ENCODE measurements around the gene NOP14.

NOP14 gene

DNA sequence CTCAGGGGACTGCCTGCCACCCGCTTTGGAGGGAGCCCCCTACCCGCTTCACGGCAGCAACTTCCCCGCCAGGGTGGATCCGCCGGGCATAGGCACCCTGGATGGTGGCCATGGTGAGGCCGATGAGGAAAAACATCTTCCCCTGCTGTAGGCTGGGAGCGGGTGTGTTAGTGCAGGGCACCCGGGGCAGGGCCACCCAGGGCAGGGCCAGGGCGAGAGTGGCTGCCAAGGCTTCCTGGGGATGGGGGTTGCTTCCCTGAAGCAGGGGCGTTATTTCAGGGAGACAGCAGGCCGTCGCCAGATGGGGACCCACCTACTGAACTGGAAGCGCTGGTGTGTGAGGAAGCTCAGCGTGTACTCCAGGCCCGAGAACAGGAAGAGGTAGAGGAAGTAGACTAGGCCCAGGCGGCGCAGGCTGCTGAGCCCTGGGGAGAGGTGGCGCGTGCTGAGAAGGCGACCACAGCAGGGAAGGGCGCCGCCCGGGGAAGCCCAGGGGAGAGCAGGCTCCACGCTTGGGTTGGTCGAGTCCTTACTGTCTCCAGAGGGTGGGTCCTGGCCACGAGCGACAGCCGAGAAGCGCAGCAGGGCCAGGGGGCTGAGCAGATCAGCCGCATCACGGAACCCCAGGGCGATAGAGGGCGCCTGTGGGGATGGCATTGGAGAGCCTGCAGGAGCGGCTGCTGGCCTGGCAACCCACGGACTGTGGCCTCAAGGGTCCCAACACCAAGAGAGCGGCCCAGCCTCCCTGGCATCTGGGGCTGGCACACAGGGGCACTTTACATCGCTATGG, 31.5 kb downstream of the NOP14 start:
- no peak for DNase-seq (ENCODE audit: low read depth)
- TF ChIP-seq, protein P1, sequence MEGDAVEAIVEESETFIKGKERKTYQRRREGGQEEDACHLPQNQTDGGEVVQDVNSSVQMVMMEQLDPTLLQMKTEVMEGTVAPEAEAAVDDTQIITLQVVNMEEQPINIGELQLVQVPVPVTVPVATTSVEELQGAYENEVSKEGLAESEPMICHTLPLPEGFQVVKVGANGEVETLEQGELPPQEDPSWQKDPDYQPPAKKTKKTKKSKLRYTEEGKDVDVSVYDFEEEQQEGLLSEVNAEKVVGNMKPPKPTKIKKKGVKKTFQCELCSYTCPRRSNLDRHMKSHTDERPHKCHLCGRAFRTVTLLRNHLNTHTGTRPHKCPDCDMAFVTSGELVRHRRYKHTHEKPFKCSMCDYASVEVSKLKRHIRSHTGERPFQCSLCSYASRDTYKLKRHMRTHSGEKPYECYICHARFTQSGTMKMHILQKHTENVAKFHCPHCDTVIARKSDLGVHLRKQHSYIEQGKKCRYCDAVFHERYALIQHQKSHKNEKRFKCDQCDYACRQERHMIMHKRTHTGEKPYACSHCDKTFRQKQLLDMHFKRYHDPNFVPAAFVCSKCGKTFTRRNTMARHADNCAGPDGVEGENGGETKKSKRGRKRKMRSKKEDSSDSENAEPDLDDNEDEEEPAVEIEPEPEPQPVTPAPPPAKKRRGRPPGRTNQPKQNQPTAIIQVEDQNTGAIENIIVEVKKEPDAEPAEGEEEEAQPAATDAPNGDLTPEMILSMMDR (conservative IDR thresholded peaks at IDR 0.05; ENCODE audit: low read length), result no peak
- H3K4me3 ChIP-seq (ENCODE audit: low read length), result no peak overlapping the region

DNA sequence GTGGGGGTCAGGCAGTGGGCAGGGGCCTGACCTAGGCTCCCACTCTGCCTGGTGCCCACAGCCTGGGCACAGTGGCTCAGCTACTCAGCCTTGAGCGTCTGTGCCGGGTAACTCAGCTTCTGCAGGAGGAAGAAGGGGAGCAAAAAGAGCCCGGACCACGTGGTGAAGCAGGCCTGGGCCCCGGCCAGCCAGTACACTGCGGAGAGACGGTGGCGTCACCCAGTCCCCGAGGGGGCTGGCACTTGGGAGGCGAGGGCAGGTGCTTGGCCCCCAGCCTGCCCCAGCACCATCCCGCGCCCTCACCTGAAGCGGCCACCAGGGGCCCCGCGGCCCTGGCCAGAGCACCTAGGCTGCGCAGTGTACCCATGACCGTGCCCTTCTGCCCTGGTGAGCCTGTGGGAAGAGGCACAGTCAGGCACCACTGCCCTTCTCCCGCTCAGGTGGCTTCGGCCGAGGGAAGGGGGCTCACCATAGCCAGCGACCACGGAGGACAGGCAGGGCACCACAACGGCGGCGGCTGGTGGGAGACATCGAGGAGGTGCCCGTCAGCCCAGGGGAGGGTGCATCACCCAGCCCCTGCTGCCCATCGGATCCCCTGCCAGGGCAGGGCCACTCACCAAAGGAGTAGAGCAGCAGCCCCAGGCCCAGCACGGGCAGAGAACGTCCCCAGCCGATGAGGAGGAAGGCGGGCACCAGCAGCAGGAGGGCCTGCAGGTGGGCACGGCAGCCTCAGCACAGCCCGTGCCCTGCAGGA, 32.3 kb downstream of the NOP14 start:
- TF ChIP-seq, protein P1 (conservative IDR thresholded peaks at IDR 0.05; ENCODE audit: low read length), result no peak
- no peak for DNase-seq (ENCODE audit: low read depth)
- H3K4me3 ChIP-seq (ENCODE audit: low read length), result no peak overlapping the region

DNA sequence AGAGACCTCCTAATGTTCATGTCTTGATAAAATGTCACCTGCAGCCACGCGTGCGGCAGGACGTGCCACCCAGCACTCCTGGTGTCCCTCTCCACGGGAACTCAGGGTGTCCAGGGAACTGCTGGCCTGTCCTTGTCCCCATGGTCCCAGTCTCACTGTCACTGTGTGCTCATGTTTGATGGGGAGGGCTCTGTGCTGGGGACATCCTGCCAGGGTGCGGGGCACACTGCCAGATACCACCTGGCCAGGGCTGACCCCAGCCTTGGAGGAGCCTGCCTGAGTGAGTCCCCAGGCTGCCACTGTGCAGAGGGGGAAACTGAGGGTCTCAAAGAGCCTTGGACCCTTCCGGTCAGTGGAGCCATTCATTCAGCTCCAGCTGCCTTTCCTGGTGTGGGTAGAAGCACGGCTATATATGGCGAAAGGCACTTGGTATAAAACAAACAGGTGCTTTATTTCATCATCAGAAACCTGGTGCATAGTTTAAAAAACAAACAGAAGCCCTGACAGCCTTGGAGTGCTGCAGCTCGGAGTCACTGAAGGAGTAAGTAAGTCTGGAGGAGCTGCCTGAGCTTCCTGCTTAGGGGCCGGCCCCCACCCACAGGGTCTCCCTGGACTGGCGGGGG, 33.0 kb downstream of the NOP14 start:
- TF ChIP-seq, protein P1 (conservative IDR thresholded peaks at IDR 0.05; ENCODE audit: low read length), result no peak
- no peak for DNase-seq (ENCODE audit: low read depth)
- no peak overlapping the region for H3K4me3 ChIP-seq (ENCODE audit: low read length)

DNA sequence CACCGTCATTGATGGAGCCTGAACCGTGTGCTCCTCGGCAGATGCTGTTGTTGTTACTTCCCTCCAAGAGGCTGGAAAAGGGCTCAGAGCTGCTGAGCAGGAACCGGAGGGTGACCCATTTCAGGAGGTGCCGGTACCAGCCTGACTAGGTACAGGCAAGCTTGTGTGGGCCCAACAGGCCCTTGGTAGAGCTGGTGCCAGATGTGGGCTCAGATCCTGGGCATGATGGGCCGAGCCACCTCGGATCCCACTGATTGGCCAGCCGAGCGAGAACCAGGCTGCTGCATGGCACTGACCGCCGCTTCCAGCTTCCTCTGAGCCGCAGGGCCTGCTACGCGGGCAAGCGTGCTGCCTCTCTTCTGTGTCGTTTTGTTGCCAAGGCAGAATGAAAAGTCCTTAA, 33.7 kb downstream of the NOP14 start:
- DNase-seq (ENCODE audit: low read depth), result no peak

DNA sequence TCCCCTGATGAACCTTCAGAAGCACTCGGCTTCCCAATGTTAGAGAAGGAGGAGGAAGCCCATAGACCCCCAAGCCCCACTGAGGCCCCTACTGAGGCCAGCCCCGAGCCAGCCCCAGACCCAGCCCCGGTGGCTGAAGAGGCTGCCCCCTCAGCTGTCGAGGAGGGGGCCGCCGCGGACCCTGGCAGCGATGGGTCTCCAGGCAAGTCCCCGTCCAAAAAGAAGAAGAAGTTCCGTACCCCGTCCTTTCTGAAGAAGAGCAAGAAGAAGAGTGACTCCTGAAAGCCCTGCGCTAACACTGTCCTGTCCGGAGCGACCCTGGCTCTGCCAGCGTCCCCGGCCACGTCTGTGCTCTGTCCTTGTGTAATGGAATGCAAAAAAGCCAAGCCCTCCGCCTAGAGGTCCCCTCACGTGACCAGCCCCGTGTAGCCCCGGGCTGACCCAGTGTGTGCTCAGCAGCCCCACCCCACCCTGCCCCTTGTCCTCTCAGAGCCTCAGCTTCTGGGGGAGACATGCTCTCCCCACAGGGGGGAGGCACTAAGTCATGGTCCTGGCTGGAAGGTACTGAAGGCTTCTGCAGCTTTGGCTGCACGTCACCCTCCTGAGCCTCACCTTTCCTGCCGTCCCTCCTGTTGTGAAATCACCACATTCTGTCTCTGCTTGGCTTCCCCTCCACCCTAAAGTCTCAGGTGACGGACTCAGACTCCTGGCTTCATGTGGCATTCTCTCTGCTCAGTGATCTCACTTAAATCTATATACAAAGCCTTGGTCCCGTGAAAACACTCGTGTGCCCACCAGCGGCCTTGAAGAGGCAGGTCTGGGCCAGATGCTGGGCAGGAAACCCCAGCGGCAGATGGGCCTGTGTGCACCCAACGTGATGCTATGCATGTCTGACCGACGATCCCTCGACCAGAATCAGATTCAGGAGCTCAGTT, 34.7 kb downstream of the NOP14 start:
- H3K4me3 ChIP-seq (ENCODE audit: low read length), result no peak overlapping the region
- TF ChIP-seq, protein P1 (conservative IDR thresholded peaks at IDR 0.05; ENCODE audit: low read length), result no peak
- no peak for DNase-seq (ENCODE audit: low read depth)

More for the DNA sequence above, 33.7 kb downstream of the NOP14 start:
- TF ChIP-seq, protein P1 (conservative IDR thresholded peaks at IDR 0.05; ENCODE audit: low read length), result no peak
- no peak overlapping the region for H3K4me3 ChIP-seq (ENCODE audit: low read length)

DNA sequence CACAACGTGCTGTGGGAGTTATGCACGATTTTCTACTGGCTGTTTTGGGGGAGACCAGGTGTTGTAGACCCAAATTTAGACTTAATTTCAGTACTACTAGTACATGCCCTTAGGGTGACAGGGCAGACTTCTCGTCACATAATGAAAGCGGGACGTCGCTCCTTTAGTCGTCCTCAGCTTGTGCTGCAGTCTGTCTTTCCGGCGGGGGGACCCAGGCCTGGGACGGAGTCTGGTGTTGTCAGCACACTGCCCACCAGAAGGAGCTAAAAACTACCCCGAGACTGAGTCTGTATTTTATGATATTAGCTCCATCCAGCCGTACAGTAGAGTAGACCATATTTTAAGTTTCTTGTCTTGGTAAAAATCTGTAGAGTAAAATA, 35.5 kb downstream of the NOP14 start:
- no peak overlapping the region for H3K4me3 ChIP-seq (ENCODE audit: low read length)
- DNase-seq (ENCODE audit: low read depth), result no peak
- TF ChIP-seq, protein P1 (conservative IDR thresholded peaks at IDR 0.05; ENCODE audit: low read length), result no peak

Data from AG10803 (cell line).